K562 (cell line): ENCODE measurements around the gene TRIM31. TPM values are rescaled to one million over a fixed set of nuclear protein-coding genes. Genes with fewer than 3 reads are reported as not detected.

Experiments
- ATAC-seq: fragments of 200-7000 bp; cut with Tn5 transposase; 3 replicates; pipeline ENCODE4 v1.9.1; 2020; ENCODE audit warnings: moderate library complexity
- BruUV-seq: library from RNA; stranded (reverse); fragments of 400-500 nt; replicated peaks from 2 replicates; lab custom pipeline; 2021; lab: Mats Ljungman, UMichigan
- CTCF ChIA-PET: fragments of 300-600 bp; formaldehyde crosslinking; extraction: SDS; loops from one replicate; lab custom pipeline; 2021; ENCODE audit warnings: low intra/inter-chr PET ratio; lab: Yijun Ruan, JAX
- POLR2A ChIA-PET: fragments of 300-600, 350-650 bp; sonication (Branson Sonifier 250); formaldehyde crosslinking; extraction: SDS; loops from one replicate; lab custom pipeline; 2021; ENCODE audit warnings: antibody characterized with exemption, inconsistent platforms; lab: Yijun Ruan, JAX
- DNase-seq, 4 experiments: peaks; one replicate each; pipeline versions ENCODE4 v3.0.0 to v3.0.0-alpha.2; 2011 to 2018; ENCODE audit warnings: low spot score in 3 of 4, mixed read lengths in 3 of 4; ENCODE audit errors: extremely low read depth in 1 of 4
- FAIRE-seq: peaks from 2 replicates; lab custom pipeline; 2011; peaks lifted over from hg19 to GRCh38; lab: Jason Lieb, UNC
- H2AFZ ChIP-seq: 2 replicates; pipeline ENCODE4 v1.6.0; 2011; ENCODE audit warnings: low read depth, low read length, control low read depth, inconsistent platforms
- H3K27ac ChIP-seq: fragments of 200-600 bp; 3 replicates; pipeline ENCODE4 v1.8.0; 2011; ENCODE audit warnings: low read depth, mild to moderate bottlenecking, control low read depth, inconsistent platforms, low read length, moderate library complexity, mixed read lengths; ENCODE audit errors: extremely low read depth
- H3K27me3 ChIP-seq, 2 experiments: fragments of 300-600 bp in 1 of 2; 2 replicates in 1 of 2; 3 replicates in 1 of 2; pipeline versions ENCODE4 v1.6.0 to v1.8.0; 2011; ENCODE audit warnings: inconsistent platforms in 2 of 2, low read length in 2 of 2, mild to moderate bottlenecking in 1 of 2, mixed read lengths in 1 of 2, moderate library complexity in 1 of 2; ENCODE audit not compliant: control insufficient read depth in 2 of 2, insufficient read depth in 2 of 2
- H3K36me3 ChIP-seq: fragments of 300-600 bp; 3 replicates; pipeline ENCODE4 v1.8.0; 2011; ENCODE audit warnings: mild to moderate bottlenecking, low read length, inconsistent platforms; ENCODE audit not compliant: control insufficient read depth, insufficient read depth
- H3K4me1 ChIP-seq, 2 experiments: fragments of 200-600 bp in 1 of 2; replicated peaks in 1 of 2; 2 replicates in 1 of 2; 3 replicates in 1 of 2; pipeline versions ENCODE4 v1.5.1 to v1.8.0; 2011; ENCODE audit warnings: inconsistent platforms in 2 of 2, low read length in 2 of 2, mild to moderate bottlenecking in 1 of 2, mixed read lengths in 1 of 2, moderate library complexity in 1 of 2; ENCODE audit not compliant: control insufficient read depth in 2 of 2, insufficient read depth in 2 of 2
- H3K4me2 ChIP-seq: 2 replicates; pipeline ENCODE4 v1.6.1; 2011; ENCODE audit warnings: low read length, control low read depth, inconsistent platforms, mixed read lengths; ENCODE audit not compliant: insufficient read depth
- H3K4me3 ChIP-seq: fragments of 200-600 bp; sonication (generic), shearing (Covaris generic); 2 replicates; pipeline ENCODE4 v1.5.1; 2016; ENCODE audit warnings: control low read depth, inconsistent platforms
- H3K79me2 ChIP-seq: fragments of 200-600 bp; 3 replicates; pipeline ENCODE4 v1.8.0; 2011; ENCODE audit warnings: low read length, inconsistent platforms; ENCODE audit not compliant: control insufficient read depth, insufficient read depth
- H3K9ac ChIP-seq, 2 experiments: 2 replicates each; pipeline versions ENCODE4 v1.6.0 to v1.6.1; 2011; ENCODE audit warnings: low read depth in 2 of 2, low read length in 2 of 2, control low read depth in 1 of 2, inconsistent platforms in 1 of 2, mild to moderate bottlenecking in 1 of 2, mixed read lengths in 1 of 2; ENCODE audit not compliant: insufficient read depth in 1 of 2
- H3K9me1 ChIP-seq: one replicate; pipeline ENCODE4 v1.6.0; 2011; ENCODE audit warnings: inconsistent platforms, mild to moderate bottlenecking, low read length, moderate library complexity; ENCODE audit not compliant: control insufficient read depth, insufficient read depth
- H3K9me3 ChIP-seq: replicated peaks from 2 replicates; pipeline ENCODE4 v1.5.1; 2011; ENCODE audit warnings: low read depth, low read length, inconsistent platforms; ENCODE audit not compliant: control insufficient read depth, insufficient read depth
- H4K20me1 ChIP-seq: replicated peaks from 2 replicates; pipeline ENCODE4 v1.6.1; 2011; ENCODE audit warnings: low read length, inconsistent platforms, mixed read lengths; ENCODE audit not compliant: control insufficient read depth, insufficient read depth
- NFE2 ChIP-seq: IDR thresholded peaks from 2 replicates; pipeline ENCODE4 v1.6.1; 2014; ENCODE audit warnings: antibody characterized with exemption, low read depth
- NONO ChIP-seq, 2 experiments: fragments of 200-400 bp in 1 of 2; fragments of 450-650 bp in 1 of 2; formaldehyde crosslinking in 1 of 2; IDR thresholded peaks; 2 replicates each; pipeline ENCODE4 v1.6.1; 2017; ENCODE audit warnings: low read depth in 2 of 2, mild to moderate bottlenecking in 2 of 2, moderate library complexity in 2 of 2, low read length in 1 of 2
- ZNF445 ChIP-seq: fragments of 250-450 bp; sonication (Bioruptor Pico); IDR thresholded peaks from 2 replicates; pipeline ENCODE4 v1.4.0; 2020; ENCODE audit warnings: low read depth, mild to moderate bottlenecking, moderate library complexity
- WGBS: fragments of 100-300 bp; shearing (Covaris generic); methylation state at CpG from one replicate; pipeline ENCODE4 v1.1.6; 2016; ENCODE audit warnings: low coverage, mixed read lengths; ENCODE audit not compliant: insufficient coverage; ENCODE audit errors: missing lambda C conversion rate; 5-methylcytosine and 5-hydroxymethylcytosine counted together
- in situ Hi-C: fragments of 300-500 bp; cut with MboI; formaldehyde crosslinking; loops from 4 replicates; pipeline ENCODE4 v1.15.0; 2018; ENCODE audit warnings: inconsistent platforms, mixed read lengths
- intact Hi-C: fragments of 100-400 bp; cut with micrococcal nuclease; formaldehyde crosslinking; loops from 2 replicates; pipeline ENCODE4 v1.14.2; 2022
- polyA plus RNA-seq, 8 experiments: library from polyadenylated mRNA; depleted of rRNA in 4 of 8; stranded (reverse) in 5 of 8; unstranded in 3 of 8; fragments of >200 nt; fragmentation: Nextera tagmentation in 2 of 8; fragmentation: Illumina TruSeq in 1 of 8; extraction: Ambion mirVana in 2 of 8; extraction: Trizol in 1 of 8; gene quantifications; 2 replicates each; pipeline versions ENCODE4 v1.2.1 to v1.2.3, GENCODE V29; 2011 to 2014; ENCODE audit warnings: inconsistent platforms in 1 of 8, missing spikeins in 1 of 8
- small RNA-seq: library from RNA; depleted of rRNA; stranded (forward); fragments of <200 nt; gene quantifications from one replicate; pipeline ENCODE3, GENCODE V24; 2014
- total RNA-seq, 7 experiments: library from RNA; depleted of rRNA in 6 of 7; stranded (reverse); fragments of >200 nt in 6 of 7; fragmentation: Illumina TruSeq in 2 of 7; extraction: Trizol in 2 of 7; gene quantifications; 2 replicates each; pipeline versions ENCODE4 v1.2.1 to v1.2.3, GENCODE V29; 2011 to 2021; ENCODE audit warnings: low replicate concordance in 1 of 7

Gene TRIM31
- total and polyA plus RNA-seq, 9 of the 15 experiments (the other 6 are each of a cell fraction or from before 2014, with no cell fraction given) = not detected

DNA sequence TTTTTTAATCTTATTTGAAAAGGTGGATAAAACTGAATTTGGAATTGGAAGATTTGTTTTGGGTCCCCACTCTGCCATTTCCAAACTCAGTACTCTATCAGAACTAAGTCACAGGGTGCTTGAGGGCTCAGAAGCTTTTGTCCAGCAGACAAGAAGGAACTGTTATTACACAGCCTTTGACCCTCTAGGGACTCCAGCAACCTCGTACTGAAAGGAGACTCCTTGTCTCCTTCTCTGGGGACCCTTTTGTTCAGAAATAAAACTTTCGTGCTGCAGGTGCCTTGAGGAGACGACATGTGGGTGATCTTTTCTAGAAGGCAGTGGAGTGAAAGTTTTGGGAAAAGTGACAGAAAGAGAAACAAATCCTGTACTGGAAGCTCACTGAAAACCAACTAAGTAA, 59.2 kb downstream of the TRIM31 start:
- in situ Hi-C loops (no loop called here), intact Hi-C loops (no loop called here)
- ATAC-seq (no peak), DNase-seq (no peak), FAIRE-seq (no peak)
- peaks cover 18% of the 10 kb centered on the region; the same call in 2 of the 3 replicates for H3K36me3 ChIP-seq
- WGBS = 73% methylated on average over 3 of the region's 3 CpGs
- H2AFZ ChIP-seq = no peak overlapping the region
- no peaks in the 10 kb centered on the region for H3K4me1 ChIP-seq
- no TSS peak for BruUV-seq
- CTCF ChIA-PET = interaction anchor here (0.6 kb wide), 1 partner anchor 405 kb away, joined by 4 read pairs; no protein-coding TSS in a partner anchor
- POLR2A ChIA-PET = interaction anchor here (1.2 kb wide), 1 partner anchor 13 kb away, joined by 3 read pairs; the partner anchor contains the start of gene PPP1R11
- no peak overlapping the region for H3K9ac ChIP-seq
- no peaks in the 10 kb centered on the region for H3K9me1 ChIP-seq
- no peaks in the 10 kb centered on the region for H3K79me2 ChIP-seq
- no peak for TF ChIP-seq NONO (IDR thresholded peaks at IDR 0.05; ENCODE audit: low read depth in 2 of 2, low read length in 1 of 2)
- TF ChIP-seq ZNF445 = no peak
- TF ChIP-seq NFE2 = no peak
- H3K9me3 ChIP-seq = no peaks in the 10 kb centered on the region
- H3K27me3 ChIP-seq = no peaks in the 10 kb centered on the region
- H3K4me2 ChIP-seq = no peak overlapping the region
- no peak overlapping the region for H3K4me3 ChIP-seq
- no peaks in the 10 kb centered on the region for H4K20me1 ChIP-seq
- H3K27ac ChIP-seq = no peak overlapping the region

Small RNA genes within 50 kb of the gene (small RNA-seq; reads per million reads assigned to genes)
- gene RF00554 = not detected
- not detected for gene RF02219
- not detected for gene RF02220

Other genes starting within 250 kb of the TRIM31 start
Only the 7 nearest of the 10 such genes appear.
- gene POLR1H, start 51.8 kb downstream of the TRIM31 start, total RNA-seq (2014; rRNA removed) = 92.2 and 119 TPM in 2 replicates
- gene POLR1H, start 51.8 kb downstream of the TRIM31 start, total RNA-seq (2014; rRNA removed; fragmentation: Illumina TruSeq; extraction: Trizol) = 126 and 174 TPM in 2 replicates
- gene POLR1H, start 51.8 kb downstream of the TRIM31 start, total RNA-seq (2015; rRNA removed; fragmentation: Illumina TruSeq; extraction: Trizol) = 150 and 160 TPM in 2 replicates
- gene POLR1H, start 51.8 kb downstream of the TRIM31 start, total RNA-seq (2021) = 113 and 123 TPM in 2 replicates
- 143 and 156 TPM in 2 replicates for gene POLR1H, start 51.8 kb downstream of the TRIM31 start, polyA plus RNA-seq (2011; rRNA removed)
- gene POLR1H, start 51.8 kb downstream of the TRIM31 start, polyA plus RNA-seq (2014; fragmentation: Illumina TruSeq; extraction: Trizol) = 115 and 122 TPM in 2 replicates
- gene POLR1H, start 51.8 kb downstream of the TRIM31 start, polyA plus RNA-seq (2014; fragmentation: Nextera tagmentation; extraction: Ambion mirVana) = 100 to 1,000 TPM; 322 to 333 TPM
- gene POLR1H, start 51.8 kb downstream of the TRIM31 start, polyA plus RNA-seq (2014; rRNA removed) = 121 and 149 TPM in 2 replicates
- 32.9 and 46.2 TPM in 2 replicates for gene PPP1R11, start 45.9 kb downstream of the TRIM31 start, total RNA-seq (2014; rRNA removed)
- gene PPP1R11, start 45.9 kb downstream of the TRIM31 start, total RNA-seq (2014; rRNA removed; fragmentation: Illumina TruSeq; extraction: Trizol) = 39.3 and 40.8 TPM in 2 replicates
- gene PPP1R11, start 45.9 kb downstream of the TRIM31 start, total RNA-seq (2015; rRNA removed; fragmentation: Illumina TruSeq; extraction: Trizol) = 51.3 and 51.5 TPM in 2 replicates
- gene PPP1R11, start 45.9 kb downstream of the TRIM31 start, total RNA-seq (2021) = 44.6 and 49.7 TPM in 2 replicates
- 74.6 and 77.8 TPM in 2 replicates for gene PPP1R11, start 45.9 kb downstream of the TRIM31 start, polyA plus RNA-seq (2011; rRNA removed)
- 71.7 and 94.8 TPM in 2 replicates for gene PPP1R11, start 45.9 kb downstream of the TRIM31 start, polyA plus RNA-seq (2014; fragmentation: Illumina TruSeq; extraction: Trizol)
- 10 to 100 TPM; 17.8 to 30.9 TPM for gene PPP1R11, start 45.9 kb downstream of the TRIM31 start, polyA plus RNA-seq (2014; fragmentation: Nextera tagmentation; extraction: Ambion mirVana)
- gene PPP1R11, start 45.9 kb downstream of the TRIM31 start, polyA plus RNA-seq (2014; rRNA removed) = 58.1 and 64.1 TPM in 2 replicates
- gene RNF39, start 37.3 kb downstream of the TRIM31 start, total RNA-seq (2014; rRNA removed) = not detected in 2 replicates
- not detected in 2 replicates for gene RNF39, start 37.3 kb downstream of the TRIM31 start, total RNA-seq (2014; rRNA removed; fragmentation: Illumina TruSeq; extraction: Trizol)
- not detected in 2 replicates for gene RNF39, start 37.3 kb downstream of the TRIM31 start, total RNA-seq (2015; rRNA removed; fragmentation: Illumina TruSeq; extraction: Trizol)
- not detected in 2 replicates for gene RNF39, start 37.3 kb downstream of the TRIM31 start, total RNA-seq (2021)
- gene RNF39, start 37.3 kb downstream of the TRIM31 start, polyA plus RNA-seq (2011; rRNA removed) = not detected in 2 replicates
- gene RNF39, start 37.3 kb downstream of the TRIM31 start, polyA plus RNA-seq (2014; fragmentation: Illumina TruSeq; extraction: Trizol) = not detected in 2 replicates
- gene RNF39, start 37.3 kb downstream of the TRIM31 start, polyA plus RNA-seq (2014; fragmentation: Nextera tagmentation; extraction: Ambion mirVana) = not detected
- gene RNF39, start 37.3 kb downstream of the TRIM31 start, polyA plus RNA-seq (2014; rRNA removed) = not detected in 2 replicates
- gene TRIM40, start 23.1 kb upstream of the TRIM31 start, total RNA-seq (2014; rRNA removed) = not detected in 2 replicates
- gene TRIM40, start 23.1 kb upstream of the TRIM31 start, total RNA-seq (2014; rRNA removed; fragmentation: Illumina TruSeq; extraction: Trizol) = not detected in 2 replicates
- not detected in 2 replicates for gene TRIM40, start 23.1 kb upstream of the TRIM31 start, total RNA-seq (2015; rRNA removed; fragmentation: Illumina TruSeq; extraction: Trizol)
- gene TRIM40, start 23.1 kb upstream of the TRIM31 start, total RNA-seq (2021) = not detected in 2 replicates
- not detected in 2 replicates for gene TRIM40, start 23.1 kb upstream of the TRIM31 start, polyA plus RNA-seq (2011; rRNA removed)
- not detected in 2 replicates for gene TRIM40, start 23.1 kb upstream of the TRIM31 start, polyA plus RNA-seq (2014; fragmentation: Illumina TruSeq; extraction: Trizol)
- under 1 TPM in 1 of 2 experiments, not detected in 1; 0.04 TPM for gene TRIM40, start 23.1 kb upstream of the TRIM31 start, polyA plus RNA-seq (2014; fragmentation: Nextera tagmentation; extraction: Ambion mirVana)
- gene TRIM40, start 23.1 kb upstream of the TRIM31 start, polyA plus RNA-seq (2014; rRNA removed) = 0.08 TPM in 1 of 2 replicates, not detected in the other
- 0.36 and 0.61 TPM in 2 replicates for gene TRIM10, start 48.1 kb upstream of the TRIM31 start, total RNA-seq (2014; rRNA removed)
- gene TRIM10, start 48.1 kb upstream of the TRIM31 start, total RNA-seq (2014; rRNA removed; fragmentation: Illumina TruSeq; extraction: Trizol) = 0.65 and 0.73 TPM in 2 replicates
- gene TRIM10, start 48.1 kb upstream of the TRIM31 start, total RNA-seq (2015; rRNA removed; fragmentation: Illumina TruSeq; extraction: Trizol) = 0.36 and 0.38 TPM in 2 replicates
- gene TRIM10, start 48.1 kb upstream of the TRIM31 start, total RNA-seq (2021) = 0.58 and 0.86 TPM in 2 replicates
- gene TRIM10, start 48.1 kb upstream of the TRIM31 start, polyA plus RNA-seq (2011; rRNA removed) = 0.26 and 0.31 TPM in 2 replicates
- gene TRIM10, start 48.1 kb upstream of the TRIM31 start, polyA plus RNA-seq (2014; fragmentation: Illumina TruSeq; extraction: Trizol) = 0.74 and 0.83 TPM in 2 replicates
- gene TRIM10, start 48.1 kb upstream of the TRIM31 start, polyA plus RNA-seq (2014; fragmentation: Nextera tagmentation; extraction: Ambion mirVana) = under 1 TPM; 0.15 to 0.36 TPM
- 0.90 and 1.00 TPM in 2 replicates for gene TRIM10, start 48.1 kb upstream of the TRIM31 start, polyA plus RNA-seq (2014; rRNA removed)
- gene TRIM15, start 50.5 kb upstream of the TRIM31 start, total RNA-seq (2014; rRNA removed) = 2.3 and 2.6 TPM in 2 replicates
- 0.80 and 0.91 TPM in 2 replicates for gene TRIM15, start 50.5 kb upstream of the TRIM31 start, total RNA-seq (2014; rRNA removed; fragmentation: Illumina TruSeq; extraction: Trizol)
- gene TRIM15, start 50.5 kb upstream of the TRIM31 start, total RNA-seq (2015; rRNA removed; fragmentation: Illumina TruSeq; extraction: Trizol) = 0.34 and 0.83 TPM in 2 replicates
- gene TRIM15, start 50.5 kb upstream of the TRIM31 start, total RNA-seq (2021) = 1.2 TPM in 2 replicates
- 0.21 and 0.65 TPM in 2 replicates for gene TRIM15, start 50.5 kb upstream of the TRIM31 start, polyA plus RNA-seq (2011; rRNA removed)
- 0.70 and 1.2 TPM in 2 replicates for gene TRIM15, start 50.5 kb upstream of the TRIM31 start, polyA plus RNA-seq (2014; fragmentation: Illumina TruSeq; extraction: Trizol)
- under 1 TPM; 0.06 to 0.15 TPM for gene TRIM15, start 50.5 kb upstream of the TRIM31 start, polyA plus RNA-seq (2014; fragmentation: Nextera tagmentation; extraction: Ambion mirVana)
- gene TRIM15, start 50.5 kb upstream of the TRIM31 start, polyA plus RNA-seq (2014; rRNA removed) = 2.2 and 2.9 TPM in 2 replicates
- gene TRIM26, start 100.3 kb upstream of the TRIM31 start, total RNA-seq (2014; rRNA removed) = 2.8 and 5.3 TPM in 2 replicates
- gene TRIM26, start 100.3 kb upstream of the TRIM31 start, total RNA-seq (2014; rRNA removed; fragmentation: Illumina TruSeq; extraction: Trizol) = 2.2 TPM in 2 replicates
- gene TRIM26, start 100.3 kb upstream of the TRIM31 start, total RNA-seq (2015; rRNA removed; fragmentation: Illumina TruSeq; extraction: Trizol) = 3.7 and 4.3 TPM in 2 replicates
- 5.0 and 5.3 TPM in 2 replicates for gene TRIM26, start 100.3 kb upstream of the TRIM31 start, total RNA-seq (2021)
- gene TRIM26, start 100.3 kb upstream of the TRIM31 start, polyA plus RNA-seq (2011; rRNA removed) = 1.4 and 2.0 TPM in 2 replicates
- gene TRIM26, start 100.3 kb upstream of the TRIM31 start, polyA plus RNA-seq (2014; fragmentation: Illumina TruSeq; extraction: Trizol) = 5.0 and 5.1 TPM in 2 replicates
- 1 to 10 TPM in 1 of 2 experiments, under 1 TPM in 1; 0.80 to 1.1 TPM for gene TRIM26, start 100.3 kb upstream of the TRIM31 start, polyA plus RNA-seq (2014; fragmentation: Nextera tagmentation; extraction: Ambion mirVana)
- 2.6 and 3.7 TPM in 2 replicates for gene TRIM26, start 100.3 kb upstream of the TRIM31 start, polyA plus RNA-seq (2014; rRNA removed)